ENCODE results near the gene STX1B. TPM values are rescaled to one million over a fixed set of nuclear protein-coding genes. Genes with fewer than 3 reads are reported as not detected.

STX1B gene
- total and polyA plus RNA-seq, 2 of the 8 experiments (the other 6 are each of a cell fraction or from before 2014, with no cell fraction given), result 8.9 to 20.2 TPM

DNA sequence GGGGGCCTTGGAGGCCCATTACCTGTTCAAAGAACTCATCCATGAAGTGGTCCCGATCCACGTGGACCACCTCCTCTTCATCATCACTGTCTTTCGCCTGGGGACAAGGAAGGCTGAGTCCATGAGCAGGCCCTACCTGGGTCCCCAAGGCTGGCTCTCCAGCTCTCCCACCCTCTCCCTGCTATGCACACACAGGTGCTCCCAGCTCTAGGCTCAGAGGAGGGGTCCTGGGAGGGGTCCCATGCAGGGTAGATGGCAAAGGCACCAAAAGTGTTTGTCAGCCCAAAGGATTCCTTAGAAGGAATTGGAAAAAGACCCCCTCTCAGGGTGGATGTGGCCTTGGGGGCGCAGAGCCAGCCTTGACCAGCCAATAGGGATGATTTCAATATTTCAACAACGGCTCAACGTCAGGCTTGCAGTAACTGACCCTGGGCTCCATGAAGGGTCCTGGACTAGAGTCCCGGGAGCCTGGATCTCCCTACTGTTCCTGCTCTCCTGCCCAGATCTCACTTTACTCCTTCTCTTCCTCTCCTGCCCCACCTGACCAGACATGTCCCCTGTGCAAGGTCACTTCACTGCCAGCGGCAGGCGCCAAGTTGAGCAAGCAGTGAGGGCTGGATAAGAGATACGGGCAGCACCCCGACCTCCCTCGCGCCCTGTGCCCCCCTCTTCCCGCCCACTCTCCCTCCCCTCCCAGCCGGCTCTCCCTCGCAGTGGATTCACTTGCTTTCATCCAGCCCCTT, 8.8 kb downstream of the STX1B start (continued):
- TF ChIP-seq, protein P1, sequence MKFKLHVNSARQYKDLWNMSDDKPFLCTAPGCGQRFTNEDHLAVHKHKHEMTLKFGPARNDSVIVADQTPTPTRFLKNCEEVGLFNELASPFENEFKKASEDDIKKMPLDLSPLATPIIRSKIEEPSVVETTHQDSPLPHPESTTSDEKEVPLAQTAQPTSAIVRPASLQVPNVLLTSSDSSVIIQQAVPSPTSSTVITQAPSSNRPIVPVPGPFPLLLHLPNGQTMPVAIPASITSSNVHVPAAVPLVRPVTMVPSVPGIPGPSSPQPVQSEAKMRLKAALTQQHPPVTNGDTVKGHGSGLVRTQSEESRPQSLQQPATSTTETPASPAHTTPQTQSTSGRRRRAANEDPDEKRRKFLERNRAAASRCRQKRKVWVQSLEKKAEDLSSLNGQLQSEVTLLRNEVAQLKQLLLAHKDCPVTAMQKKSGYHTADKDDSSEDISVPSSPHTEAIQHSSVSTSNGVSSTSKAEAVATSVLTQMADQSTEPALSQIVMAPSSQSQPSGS (IDR thresholded peaks at IDR 0.05; ENCODE audit: low read length), result no peak
